Eye (tissue), 1 donor: ENCODE measurements around the gene FRRS1.
"Not testable (repeated sequence)": the region's sequence is repeated elsewhere in the genome, so short reads cannot be mapped to it uniquely, and the experiment has no call there.

Source experiments
- DNase-seq: peaks from one replicate; pipeline ENCODE4 v3.0.0-alpha.2; 2015

Gene FRRS1, protein sequence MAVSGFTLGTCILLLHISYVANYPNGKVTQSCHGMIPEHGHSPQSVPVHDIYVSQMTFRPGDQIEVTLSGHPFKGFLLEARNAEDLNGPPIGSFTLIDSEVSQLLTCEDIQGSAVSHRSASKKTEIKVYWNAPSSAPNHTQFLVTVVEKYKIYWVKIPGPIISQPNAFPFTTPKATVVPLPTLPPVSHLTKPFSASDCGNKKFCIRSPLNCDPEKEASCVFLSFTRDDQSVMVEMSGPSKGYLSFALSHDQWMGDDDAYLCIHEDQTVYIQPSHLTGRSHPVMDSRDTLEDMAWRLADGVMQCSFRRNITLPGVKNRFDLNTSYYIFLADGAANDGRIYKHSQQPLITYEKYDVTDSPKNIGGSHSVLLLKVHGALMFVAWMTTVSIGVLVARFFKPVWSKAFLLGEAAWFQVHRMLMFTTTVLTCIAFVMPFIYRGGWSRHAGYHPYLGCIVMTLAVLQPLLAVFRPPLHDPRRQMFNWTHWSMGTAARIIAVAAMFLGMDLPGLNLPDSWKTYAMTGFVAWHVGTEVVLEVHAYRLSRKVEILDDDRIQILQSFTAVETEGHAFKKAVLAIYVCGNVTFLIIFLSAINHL

DNA sequence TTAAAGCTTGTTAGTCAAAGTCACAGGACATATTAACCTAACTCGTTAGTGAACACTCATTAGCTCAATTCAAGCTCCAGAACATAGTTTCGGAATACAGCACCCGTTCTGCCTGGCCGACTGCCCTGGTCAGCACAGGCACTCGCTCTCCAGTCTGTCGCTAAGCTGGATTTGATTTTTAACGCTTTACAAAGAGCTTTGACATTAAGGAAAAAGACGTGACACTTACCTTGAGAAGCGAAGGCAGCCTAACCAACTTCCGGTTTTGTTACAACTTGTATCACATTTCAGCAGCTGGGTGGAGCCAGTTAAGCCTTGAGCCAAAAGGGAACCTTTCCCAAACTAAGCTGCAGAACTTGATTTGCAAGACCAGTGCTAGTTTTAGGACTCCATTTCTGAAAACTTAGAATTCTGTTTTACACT is at the start of gene FRRS1:
Gene FRRS1, minus strand, starts transcription at position 258 of the 423 bp plus-strand sequence. CDS start 17,867 bp downstream, outside the sequence.
- peak; percentile 81 for DNase-seq

DNA sequence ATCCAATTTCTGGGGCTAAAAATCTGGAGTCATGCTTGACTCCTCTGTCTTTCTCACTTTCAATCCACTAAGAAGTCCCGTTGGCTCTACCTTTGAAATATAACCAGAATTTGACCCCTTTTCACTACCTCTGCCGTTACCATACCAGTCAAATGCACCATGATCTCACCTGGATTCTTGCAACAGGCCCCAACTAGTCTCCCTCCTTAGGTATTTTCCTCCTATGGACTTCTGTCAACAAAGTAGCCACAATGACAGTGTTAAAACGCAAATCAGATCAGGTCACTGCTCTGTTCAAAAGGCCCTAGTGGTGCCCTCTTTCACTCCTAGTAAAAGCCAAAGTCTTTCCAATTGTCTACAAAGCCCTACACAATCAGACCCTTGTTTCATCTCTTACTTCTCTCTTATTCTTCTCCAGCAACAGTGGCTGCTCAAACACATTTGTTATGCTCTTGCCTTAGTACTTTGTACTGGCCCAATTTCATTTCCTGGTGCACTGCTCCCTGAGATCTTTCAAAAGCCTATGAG is 48.0 kb upstream of the FRRS1 start:
- DNase-seq, result no peak

DNA sequence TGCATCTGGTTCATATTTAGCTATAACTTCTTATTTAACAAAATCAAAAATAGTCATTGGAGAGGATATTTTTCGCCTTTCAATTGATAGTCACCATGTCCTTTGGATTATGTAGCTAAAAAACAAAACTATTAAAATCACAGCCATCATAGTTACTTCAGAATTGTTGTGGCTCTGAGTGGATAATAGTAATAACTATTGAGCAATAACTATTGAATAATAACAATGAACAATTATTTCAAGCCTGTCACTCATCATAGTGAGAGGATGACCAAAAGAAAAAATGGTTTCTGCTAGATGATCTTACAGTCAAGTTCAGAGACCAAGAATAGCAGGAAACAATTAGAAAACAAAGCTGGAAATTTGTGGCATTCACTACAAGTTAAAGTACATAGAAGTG is 45.3 kb upstream of the FRRS1 start:
- no peak for DNase-seq

DNA sequence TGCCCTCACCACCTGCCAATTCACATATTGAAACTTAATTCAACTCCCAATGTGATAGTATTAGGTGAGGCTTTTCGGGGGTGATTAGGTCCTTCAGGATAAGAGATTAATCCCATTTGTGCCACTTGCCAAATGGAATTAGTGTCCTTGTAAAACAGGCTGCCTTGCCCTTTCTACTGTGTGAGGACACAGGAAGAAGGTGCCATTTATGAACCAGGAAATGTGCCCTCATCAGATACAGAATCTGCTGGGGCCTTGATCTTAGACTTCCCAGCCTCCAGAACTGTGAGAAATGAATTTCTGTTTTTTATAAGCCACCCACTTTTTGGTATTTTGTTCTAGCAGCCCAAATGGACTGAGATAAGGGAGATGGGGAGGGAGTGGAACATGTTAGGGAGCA is 44.6 kb upstream of the FRRS1 start:
- no peak for DNase-seq

DNA sequence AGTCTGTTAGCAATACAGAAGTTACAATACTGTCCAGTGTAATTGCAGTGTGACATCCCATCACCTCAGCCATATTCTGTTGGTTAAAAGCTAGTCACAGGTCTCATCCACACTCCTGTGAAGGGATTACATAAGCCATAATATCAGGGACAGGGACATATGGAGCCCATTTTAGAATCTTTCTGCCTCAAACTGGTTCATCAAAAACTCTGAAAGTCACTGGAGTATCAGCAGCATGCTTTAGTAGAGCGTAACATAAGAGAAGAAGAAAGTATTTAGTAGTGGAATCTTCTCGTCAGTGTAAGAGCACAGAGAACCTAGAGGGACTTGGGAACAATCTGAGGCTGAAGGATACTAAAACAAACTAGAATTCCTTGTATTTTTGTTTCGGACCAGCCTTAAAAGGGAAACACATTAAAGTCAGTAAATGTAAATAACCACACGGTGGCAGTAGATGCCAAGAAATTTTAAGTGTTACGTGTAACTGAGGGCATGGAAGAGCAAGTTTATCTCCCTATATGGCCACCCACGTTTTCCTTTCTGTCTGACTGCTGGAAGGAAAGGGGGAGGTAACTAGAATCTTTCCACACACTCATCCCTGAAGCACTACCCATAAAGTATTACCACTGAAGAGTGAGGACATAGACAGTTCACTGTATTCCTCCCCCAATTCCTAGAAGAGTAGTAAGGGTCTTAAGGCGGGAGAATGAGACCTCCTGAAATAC is 42.1 kb upstream of the FRRS1 start:
- DNase-seq, result peak; percentile 94

DNA sequence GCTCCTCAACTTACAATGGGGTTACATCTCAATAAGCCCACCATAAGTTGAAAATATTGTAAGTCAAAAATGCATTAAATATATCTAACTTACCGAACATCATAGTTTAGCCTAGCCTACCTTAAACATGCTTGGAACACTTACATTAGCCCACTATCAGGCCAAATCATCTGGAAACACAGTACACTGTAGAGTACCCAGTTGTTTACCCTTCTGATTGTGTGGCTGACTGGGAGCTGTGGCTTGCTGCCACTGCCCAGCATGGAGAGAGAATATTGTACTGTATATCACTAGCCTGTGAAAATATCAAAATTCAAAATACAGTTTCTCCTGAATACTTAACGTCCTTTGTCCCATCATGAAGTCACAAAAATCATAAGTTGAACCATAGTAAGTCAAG is 40.4 kb upstream of the FRRS1 start:
- no peak for DNase-seq

DNA sequence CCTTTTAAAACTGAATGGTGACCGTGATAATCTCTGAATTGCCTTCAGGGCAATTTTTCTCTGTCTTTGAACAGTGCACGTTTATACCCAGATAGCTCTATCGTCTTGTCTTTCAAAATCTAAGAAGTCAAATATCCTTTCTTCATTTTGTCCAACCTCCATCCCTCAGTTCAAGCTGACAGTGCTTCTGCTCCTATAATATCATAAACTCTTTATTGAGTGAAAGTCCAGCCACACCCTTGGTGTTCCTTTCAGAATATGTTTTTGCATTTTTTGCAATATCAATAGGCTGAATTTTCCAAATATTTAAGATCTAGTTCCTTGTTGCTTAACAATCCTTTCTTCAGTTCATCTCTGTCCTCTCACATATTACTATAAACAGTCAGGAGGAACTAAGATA is 35.1 kb upstream of the FRRS1 start:
- DNase-seq, result no peak

DNA sequence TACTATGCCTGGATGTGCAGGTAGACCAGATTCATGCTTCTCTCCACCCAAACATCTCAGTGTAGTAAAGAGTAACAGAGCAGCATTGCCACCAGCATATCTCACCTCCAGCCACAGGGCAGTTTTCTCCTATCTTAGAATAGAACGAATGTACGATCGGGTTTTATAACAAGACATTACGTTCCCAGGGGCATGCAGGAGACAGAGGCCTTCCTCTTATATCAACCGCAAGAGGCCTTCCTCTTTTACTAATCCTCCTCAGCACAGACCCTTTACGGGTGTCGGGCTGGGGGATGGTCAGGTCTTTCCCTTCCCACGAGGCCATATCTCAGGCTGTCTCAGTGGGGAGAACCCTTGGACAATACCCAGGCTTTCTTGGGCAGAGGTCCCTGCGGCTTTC is 27.4 kb upstream of the FRRS1 start:
- not testable (repeated sequence) for DNase-seq

DNA sequence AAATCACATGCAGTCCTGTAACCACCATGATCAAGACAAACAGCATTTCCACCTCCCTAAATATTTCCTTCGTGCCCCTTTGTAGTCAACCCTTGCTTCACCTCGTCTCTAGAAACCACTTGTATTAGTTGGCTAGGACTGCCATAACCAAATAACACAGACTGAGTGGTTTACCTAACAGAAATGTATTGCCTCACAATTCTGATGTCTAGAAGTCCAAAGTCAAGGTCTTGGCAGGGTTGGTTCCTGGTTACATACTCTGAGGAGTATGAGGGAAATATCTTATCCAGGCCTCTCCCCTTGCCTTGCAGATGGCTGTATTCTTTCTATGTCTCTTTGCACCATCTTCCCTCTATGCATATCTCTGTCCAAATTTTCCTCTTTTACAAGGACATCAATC is 23.3 kb upstream of the FRRS1 start:
- DNase-seq, result no peak

DNA sequence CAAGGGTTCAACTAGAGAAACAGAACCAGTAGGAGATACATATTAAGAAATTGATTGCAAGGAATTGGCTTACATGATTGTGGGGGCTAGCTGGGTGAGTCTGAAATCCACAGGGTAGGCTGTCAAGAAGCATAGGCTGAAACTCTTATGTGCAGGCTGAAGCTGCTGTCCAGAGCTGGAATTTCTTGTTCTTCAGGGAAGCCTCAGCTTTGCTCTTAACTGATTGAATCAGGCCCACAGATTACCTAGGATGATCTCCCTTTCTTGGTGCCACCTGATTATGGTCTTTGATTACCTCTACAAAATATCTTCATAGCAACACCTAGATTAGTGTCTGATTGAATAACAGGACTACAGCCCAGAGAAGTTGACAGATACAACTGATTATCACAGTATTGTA is 22.5 kb upstream of the FRRS1 start:
- DNase-seq, result no peak

DNA sequence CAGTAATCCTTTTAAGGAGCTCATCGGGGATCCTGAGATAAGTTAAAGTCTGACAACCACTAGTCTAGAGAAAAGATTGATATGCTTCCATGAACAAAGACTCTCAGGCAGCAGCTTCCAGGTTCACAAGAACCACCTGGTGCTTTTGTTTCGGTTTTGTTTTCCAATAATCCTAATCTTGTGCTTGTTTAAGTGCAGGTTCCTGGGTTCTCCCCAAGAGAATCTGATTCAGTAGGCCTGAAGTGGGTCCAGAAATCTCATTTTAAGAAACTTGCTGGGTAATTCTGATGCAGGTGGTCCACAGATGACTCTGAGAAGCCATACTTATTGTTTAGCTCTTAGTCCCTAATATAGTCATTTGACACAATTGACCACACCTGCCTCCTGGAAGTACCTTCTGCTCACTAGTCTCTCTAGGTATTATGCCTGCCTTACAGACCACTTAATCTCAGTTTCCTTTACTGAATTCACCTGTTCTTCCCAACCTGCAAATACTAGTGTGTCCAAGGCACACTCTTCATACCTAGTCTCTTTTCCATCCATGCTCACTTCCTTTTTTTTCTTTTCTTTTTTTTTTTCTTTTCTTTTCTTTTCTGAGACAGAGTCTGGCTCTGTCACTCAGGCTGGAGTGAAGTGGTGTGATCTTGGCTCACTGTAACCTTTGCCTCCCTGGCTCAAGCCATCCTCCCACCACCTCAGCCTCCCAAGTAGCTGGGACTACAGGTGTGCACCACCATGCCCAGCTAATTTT is 20.5 kb upstream of the FRRS1 start:
- no peak for DNase-seq

DNA sequence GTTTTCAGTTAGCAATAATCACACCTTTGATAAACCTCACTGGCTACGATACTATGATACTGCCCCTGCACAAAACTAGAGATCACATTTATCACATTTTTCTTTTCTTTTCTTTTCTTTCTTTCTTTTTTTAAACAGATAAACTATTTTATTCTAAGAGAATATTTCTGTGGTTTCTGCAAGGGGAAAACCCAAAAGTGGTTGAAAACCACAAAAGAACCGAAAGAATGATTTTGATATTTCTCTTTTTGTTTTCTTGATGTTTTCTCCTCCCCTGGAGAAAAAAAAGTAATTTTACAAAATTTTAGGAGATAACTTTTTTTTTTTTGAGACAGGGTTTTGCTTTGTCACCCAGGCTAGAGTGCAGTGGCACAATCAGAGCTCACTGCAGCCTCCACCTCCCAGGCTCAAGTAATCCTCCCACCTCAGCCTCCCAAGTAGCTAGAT is 18.4 kb upstream of the FRRS1 start:
- DNase-seq, result no peak

DNA sequence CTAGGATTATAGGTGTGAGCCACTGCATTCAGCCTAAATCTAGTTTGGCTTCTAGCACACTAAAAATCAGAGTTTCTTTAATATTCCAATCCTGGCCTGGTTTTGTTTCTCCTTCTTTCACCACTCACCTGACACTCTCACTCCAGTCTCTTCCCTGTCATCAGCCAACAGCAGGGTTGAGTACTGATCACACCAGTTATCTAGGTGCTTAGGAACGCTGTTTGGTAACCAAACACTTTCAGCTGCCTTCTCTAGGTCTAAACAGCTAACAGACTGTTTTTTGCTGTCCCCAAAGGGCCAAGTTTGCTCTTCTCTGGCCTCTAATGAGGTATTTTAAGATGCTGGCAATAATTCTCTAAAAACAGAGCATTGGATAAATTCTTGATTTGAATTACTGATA is 17.7 kb upstream of the FRRS1 start:
- no peak for DNase-seq

DNA sequence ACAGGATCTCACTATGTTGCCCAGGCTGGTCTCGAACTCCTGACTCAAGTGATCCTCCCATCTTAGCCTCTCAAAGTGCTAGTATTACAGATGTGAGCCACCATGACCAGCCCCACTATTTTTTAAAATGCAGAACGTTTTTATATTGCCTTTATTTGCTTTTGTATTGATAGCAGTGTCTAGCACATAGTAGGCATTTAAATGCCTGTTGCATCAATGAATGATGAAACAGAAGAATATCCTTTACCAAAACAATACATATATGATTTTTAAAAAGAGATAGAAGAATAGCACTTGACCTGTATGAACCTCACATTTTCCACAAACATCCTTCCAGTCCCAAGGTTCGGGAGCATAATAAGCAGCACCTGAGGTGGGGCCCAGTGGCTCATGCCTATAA is 16.5 kb upstream of the FRRS1 start:
- DNase-seq, result no peak

DNA sequence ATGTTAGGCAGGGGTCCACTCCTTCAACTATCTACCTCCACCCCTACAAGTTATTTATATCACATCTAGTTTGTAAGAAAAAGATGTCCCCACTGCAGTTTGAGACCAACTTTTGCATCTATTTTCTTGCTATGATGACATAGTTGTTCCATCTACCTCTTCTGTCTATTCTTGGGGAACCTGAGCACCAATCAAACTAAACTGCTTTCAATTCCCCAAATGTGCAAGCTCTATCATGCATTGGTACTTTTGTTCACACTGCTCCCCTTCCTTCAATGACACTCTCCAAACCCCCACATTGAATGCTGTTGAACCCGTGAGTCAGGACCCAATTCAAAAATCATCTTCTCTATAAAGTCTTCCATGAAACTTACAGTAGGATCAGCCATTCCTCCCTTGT is 16.0 kb upstream of the FRRS1 start:
- DNase-seq, result no peak

DNA sequence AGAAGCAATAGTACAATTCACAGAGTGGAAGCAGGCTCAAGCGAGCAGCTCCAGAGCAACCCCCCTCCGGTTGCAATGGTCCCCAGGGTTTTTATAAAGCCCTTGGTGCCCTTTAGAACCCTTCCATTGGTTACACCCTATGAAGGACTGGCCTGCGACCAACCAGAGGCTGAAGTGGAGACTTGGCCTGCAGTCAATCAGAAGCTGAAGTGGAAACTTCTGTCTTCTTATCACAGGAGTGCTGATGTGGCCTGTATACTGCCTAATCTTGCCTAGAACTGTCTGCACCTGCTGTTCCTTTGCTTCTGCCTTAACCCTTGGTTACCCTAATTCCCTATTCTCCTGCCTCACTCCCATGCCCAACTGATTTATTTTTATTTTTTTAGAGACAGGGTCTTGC is 15.4 kb upstream of the FRRS1 start:
- no peak for DNase-seq

DNA sequence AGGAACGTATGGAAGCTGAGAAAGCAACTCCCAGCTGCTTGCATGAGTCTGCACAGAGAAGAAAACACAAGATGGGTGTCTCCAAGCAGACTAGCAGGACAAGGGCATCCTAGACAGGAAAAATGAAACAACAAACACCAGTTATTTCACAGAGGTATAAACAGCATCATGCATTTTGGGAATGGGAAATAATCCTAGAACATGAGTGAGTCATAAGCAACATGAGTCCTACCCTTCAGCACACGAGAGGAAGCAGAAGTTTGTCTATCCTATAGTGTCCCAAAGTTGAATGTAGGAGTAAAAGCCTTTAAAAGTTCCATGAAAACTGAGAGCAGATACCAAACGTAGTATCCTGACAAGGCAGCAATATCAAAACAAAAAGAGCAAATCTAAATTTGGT is 11.3 kb upstream of the FRRS1 start:
- no peak for DNase-seq

DNA sequence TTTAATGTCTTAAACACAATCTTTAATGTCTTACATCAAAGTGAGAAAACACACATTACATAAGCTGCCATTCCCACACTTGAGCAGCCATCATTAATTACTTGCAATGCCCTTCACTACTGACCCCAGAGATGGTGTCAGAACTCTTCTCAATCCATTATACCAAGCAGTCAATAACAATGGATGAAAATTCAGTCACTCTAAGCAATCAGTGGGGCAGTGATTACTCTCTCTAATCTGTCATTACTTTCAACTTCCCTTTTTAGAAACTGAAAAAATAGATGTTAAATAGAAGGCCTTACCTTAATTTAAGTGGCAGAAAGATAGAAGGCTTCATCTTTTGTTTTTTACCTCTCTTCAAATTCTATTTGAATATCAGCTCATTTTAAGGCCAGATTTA is 9.7 kb upstream of the FRRS1 start:
- peak; percentile 42 for DNase-seq

DNA sequence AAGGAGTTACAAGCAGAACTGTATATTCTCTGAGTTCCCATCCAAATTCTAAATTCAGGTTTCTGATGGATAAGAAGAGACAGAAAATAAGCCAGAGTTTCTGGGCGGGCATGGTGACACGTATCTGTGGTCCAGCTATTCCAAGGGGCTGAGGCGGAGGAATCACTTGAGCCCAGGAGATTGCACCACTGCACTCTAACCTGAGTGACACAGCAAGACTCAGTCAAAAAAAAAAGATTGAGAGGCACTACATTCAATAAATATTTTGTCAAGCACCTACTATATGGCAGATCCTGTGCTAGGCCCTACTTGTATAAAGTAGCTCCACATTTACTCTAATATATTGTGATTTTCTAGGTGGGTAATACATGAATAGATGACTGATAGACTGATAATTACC is 6.4 kb upstream of the FRRS1 start:
- no peak for DNase-seq

DNA sequence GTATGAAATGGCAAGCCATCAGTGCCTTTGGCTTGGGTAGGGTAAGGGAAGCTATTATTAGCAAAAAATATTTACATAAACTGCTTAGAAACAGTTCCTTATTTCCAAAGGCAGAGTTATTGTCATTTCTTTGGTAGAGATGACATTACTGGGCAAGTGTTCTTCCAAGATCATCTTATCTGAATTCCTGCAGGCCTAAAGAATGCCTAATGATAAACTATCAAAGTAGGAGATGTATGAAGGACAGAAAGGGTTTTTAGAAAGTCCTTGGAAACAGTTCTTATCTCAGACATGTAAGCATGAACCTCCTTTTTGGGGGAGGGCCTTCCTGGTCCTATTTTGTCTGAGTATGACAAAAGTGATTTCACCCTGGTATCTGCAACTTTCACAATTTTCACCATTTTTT is 5.1 kb upstream of the FRRS1 start:
- no peak for DNase-seq

DNA sequence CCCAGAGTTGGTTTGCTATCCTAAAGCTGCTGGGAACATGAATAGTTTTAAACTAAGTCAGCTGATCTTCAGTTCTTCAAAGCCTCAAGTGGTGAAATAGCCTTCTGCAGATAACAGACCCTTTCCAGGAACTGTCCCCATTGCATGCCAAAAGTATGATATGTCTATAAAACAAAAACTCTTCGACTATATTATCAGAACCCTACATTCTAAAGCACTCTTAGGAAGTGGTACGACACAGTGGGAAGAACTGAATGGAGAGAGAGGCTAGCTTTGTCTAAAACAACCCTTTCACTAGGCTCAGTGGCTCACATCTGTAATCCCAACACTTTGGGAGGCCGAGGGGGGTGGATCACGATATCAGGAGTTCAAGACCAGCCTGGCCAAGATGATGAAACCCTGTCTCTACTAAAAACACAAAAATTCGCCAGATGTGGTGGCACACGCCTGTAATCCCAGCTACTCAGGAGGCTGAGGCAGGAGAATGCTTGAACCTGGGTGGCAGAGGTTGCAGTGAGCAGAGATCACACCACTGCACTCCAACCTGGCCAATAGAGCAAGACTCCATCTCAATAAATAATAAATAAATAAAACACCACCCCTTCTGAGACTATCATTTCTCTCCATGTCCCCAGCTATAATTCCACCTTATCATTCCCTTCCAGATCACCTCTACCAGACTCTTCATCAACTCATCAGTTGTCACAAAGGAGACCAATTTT is 2.2 kb upstream of the FRRS1 start:
- no peak for DNase-seq

DNA sequence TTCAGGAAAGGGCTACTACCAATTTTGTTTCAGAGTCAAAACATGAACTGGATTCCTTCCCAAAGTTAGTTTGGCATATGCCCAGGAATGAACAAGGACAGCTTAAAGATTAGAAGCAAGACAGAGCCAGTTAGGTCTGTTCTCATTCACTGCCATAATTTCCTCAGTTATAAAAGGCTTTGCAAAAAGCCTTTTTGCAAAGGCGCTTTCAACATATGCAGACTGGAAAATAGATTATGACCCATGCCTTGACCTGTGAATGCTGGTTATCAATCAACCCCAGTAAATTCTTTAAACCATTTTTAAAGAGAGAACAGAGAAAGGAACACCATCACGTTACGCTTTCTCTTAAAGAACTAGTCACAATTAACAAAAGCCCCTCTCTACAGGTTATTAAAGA is 1.7 kb upstream of the FRRS1 start:
- peak; percentile 12 for DNase-seq
